GM21737 (cell line): ENCODE measurements around the gene HAAO.
A peak's percentile ranks its signal among the peaks of the same experiment; 100 is the strongest.

ENCODE experiments used
- ATAC-seq: cut with Tn5 transposase; IDR thresholded peaks from one replicate; pipeline ENCODE4 v1.9.1; 2021; ENCODE audit warnings: mild to moderate bottlenecking, moderate library complexity; ENCODE audit not compliant: unreplicated experiment

HAAO gene

GRCh38 chr2:42769583-42770287 is 22.6 kb downstream of the HAAO start:
- ATAC-seq, result no peak

GRCh38 chr2:42768706-42769256 is 23.6 kb downstream of the HAAO start:
- no peak for ATAC-seq

GRCh38 chr2:42767899-42768705 is 24.3 kb downstream of the HAAO start:
- no peak for ATAC-seq

DNA sequence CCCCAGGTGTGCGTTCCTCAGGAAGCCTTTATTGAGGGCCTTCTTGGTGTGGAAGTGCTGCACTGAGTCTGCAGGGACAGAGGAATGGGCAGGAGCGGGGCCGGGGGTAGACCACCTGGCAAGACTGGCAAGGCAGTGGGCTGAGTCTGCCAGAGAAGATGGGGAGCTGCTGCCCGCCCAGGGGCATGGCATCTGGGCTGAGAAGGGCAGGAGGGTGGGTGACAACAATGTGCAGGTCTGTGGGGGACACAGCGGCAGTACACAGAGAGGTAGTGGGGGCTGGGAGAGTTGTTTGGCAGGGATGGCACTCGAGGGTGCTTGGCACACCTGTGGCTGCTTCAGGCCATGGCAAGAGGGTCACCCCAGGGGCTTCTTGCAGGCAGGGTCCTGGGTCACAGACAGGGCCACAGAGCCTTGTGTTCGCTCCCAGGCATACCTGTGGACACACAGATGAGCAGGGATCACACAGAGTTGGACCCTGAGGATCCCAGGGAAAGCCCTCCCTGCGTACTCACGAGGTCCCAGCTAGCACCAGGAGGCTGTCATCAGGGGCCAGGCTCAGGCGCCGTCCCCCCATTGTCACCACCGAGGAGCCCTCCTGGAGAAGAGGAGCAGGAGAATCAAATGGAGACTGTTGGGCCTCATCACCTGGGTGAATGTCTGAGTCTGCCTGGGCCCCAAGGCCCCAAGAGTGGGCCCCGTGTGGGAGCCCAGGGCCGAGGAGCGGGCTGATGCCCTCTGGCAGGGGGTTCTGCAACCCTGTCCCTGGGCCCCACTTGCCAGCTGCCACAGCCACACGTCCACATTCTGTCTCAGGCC is 25.1 kb downstream of the HAAO start:
- ATAC-seq, result no peak

GRCh38 chr2:42765686-42766085 is 26.7 kb downstream of the HAAO start:
- ATAC-seq, result no peak

- no peak for ATAC-seq
These were observed 27.5 kb downstream of the HAAO start for GRCh38 chr2:42764901-42765300.

- no peak for ATAC-seq
These were observed 28.3 kb downstream of the HAAO start, which contains the start of gene OXER1 for GRCh38 chr2:42764096-42764495. Gene OXER1, minus strand, starts transcription at chr2:42764135. Its CDS starts 73 bp downstream, at chr2:42764062.

DNA sequence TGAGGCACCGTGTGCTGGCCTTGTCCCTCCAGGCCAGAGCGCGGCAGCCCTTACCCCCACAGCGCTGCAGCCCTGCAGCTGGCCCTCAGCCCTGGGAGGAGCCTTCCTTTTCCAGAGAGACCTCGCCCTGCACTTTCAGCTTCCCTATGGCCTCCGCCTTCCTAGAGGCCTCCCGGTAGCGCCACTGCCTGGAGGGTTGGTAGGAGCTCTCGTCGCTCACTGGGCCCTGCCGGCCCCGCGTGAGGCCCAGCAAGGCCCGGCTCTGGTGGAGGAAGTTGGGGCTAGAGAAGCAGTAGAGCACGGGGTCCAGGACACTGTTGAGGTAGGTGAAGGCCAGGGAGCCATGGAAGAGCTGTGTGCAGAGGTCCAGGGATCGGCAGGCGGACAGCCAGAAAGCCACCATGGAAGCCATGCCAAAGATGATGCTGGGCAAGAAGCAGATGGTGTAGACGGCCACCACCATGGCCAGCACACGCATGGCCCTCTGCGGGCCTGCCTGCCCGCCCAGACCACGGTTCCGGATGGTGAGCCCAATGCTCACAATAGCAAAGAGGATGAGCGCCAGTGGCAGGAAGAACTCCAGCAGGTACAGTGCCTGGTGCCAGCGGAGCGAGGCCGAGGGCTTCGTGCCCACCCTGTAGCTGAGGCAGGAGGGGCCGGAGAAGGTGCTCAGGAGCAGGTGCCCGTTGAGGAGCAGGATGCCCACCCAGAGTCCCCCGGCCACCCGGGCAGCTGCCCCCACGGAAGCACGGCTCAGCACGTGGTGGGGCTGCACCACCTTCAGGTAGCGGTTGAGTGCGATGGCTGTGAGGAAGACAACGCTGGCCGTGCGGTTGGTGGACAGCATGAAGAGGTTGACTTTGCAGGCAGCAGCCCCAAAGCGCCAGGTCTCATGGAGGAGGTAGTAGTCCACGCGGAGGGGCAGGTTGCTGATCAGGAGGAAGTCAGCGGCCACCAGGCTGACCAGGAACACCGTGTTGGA is 29.3 kb downstream of the HAAO start:
- no peak for ATAC-seq

DNA sequence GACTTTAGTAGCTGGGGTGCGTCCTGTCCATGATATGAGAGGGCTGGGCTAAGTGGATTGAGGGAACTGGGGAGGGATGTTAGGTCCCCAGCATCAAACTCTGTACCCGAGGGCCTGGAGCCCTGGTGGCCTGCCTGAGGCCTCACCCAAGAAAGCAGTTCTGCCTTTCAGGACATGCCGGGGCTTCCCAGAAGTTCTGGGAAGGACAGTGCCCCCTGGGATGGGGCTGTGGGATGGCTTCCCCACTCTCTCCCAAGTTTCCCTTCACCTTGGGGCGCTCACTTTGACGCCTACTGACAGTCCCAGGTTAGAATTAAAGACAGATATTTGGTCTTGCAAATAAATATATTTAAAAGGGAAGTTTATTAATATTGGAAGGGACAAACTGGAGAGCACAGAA is 30.2 kb downstream of the HAAO start:
- ATAC-seq, result no peak

DNA sequence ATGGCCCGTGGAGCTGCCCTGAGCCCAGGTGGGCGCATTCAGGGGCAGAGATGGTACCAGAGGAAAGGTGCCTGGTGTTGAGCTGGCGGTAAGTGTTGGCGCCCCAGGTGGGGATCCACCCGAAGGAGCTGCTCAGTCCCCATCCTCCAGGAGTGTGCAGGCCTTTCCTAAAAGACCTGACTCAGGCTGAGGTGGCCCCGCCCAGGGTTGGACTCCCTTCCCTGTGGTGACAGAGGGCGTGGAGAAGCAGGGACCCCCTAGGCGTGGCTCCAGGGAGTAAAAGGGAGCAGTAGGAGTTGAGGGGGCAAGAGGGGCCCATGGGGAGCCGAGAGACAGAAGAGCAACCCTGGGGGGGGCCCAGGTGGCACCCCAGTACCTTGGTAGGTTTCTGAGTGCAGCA is 30.8 kb downstream of the HAAO start:
- ATAC-seq, result no peak

GRCh38 chr2:42758751-42759150 is 33.6 kb downstream of the HAAO start:
- no peak for ATAC-seq

DNA sequence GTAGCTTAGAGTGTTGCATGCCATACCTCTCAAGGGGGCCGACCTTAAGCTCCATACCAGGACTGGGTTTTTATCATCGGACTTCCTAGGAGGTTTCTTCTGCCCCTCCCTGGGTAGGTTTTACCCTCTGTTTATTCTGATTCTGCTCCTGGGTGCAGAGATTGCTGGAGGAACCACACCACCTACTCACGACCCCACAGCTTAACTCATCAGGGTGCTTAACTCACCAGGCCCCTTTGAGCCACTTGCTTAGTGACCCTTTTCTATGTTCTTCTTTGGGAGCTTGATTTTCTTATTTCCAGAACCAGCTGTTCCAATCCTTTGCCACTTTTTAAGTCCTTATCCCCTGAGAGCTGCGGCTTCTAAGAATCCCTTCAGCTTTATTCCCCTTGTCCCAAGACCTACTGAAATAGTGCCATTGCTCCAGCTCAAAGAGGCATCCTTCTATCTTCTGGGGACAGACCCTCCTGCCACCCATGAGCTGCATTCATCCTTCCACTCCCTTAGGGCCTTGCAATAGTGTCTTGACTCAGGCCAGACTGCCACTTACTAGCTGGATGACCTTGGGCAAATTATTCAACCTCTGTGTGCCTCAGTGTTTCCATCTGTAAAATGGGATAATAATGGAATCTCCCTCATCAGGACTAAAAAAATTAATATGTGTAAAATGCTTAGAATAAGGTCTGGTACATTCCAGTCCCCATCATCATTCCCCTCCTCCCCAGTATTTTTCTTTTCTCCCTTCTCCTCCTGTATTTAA is 34.2 kb downstream of the HAAO start:
- ATAC-seq, result no peak

GRCh38 chr2:42756966-42757513 is 35.3 kb downstream of the HAAO start:
- ATAC-seq, result no peak

- no peak for ATAC-seq
These were observed 36.1 kb downstream of the HAAO start for GRCh38 chr2:42756150-42756775.

- no peak for ATAC-seq
These were observed 37.0 kb downstream of the HAAO start for GRCh38 chr2:42755191-42755880.

GRCh38 chr2:42754776-42755140 is 37.6 kb downstream of the HAAO start:
- ATAC-seq, result no peak

DNA sequence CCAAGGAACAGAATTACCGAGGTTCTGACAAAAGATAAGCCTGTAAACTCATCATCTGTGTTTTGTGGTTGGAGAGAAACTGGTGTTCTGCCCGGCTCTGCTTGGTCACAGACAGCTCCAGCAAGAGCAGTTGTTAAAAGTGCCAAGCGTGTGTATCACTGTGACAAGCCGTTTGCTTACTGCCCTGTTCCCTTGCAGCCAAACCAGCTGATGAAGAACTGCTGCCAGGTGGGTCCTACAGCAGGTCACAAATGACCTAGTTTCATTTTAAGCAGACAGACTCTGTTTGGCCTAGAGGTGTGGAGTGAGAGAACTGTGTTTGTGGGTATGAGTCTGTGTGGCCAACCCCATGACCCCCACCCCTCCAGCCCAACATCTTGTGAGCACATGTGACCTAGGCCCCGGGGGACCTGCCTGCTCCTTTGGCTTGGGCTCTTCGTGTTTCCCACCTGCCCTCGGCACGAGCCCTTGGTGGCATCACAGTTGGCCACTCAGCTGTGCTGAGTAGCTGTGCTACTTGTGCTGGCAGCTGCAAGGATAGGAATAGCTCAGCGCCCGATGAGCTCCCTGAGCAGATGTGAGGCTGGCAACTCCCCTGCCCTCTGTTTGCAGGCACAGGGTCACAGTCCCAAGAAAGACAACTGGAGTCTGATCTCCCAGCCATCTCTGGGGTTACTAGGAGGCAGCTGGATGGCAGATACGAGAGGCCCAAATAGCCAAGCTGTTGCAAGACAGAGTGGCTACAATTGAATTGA is 38.2 kb downstream of the HAAO start:
- peak; percentile 57 for ATAC-seq
